T-helper 9 cell (primary cell): Measurements from ENCODE around the gene RPAP3.
A peak's percentile ranks its signal among the peaks of the same experiment; 100 is the strongest.
"Not testable (repeated sequence)": the region's sequence is repeated elsewhere in the genome, so short reads cannot be mapped to it uniquely, and the experiment has no call there.

ENCODE experiments used
- DNase-seq: peaks from one replicate; pipeline ENCODE4 v3.0.0-alpha.2; 2020

RPAP3 gene

GRCh38 chr12:47652521-47653234, 53.2 kb downstream of the RPAP3 start:
- no peak for DNase-seq

DNA sequence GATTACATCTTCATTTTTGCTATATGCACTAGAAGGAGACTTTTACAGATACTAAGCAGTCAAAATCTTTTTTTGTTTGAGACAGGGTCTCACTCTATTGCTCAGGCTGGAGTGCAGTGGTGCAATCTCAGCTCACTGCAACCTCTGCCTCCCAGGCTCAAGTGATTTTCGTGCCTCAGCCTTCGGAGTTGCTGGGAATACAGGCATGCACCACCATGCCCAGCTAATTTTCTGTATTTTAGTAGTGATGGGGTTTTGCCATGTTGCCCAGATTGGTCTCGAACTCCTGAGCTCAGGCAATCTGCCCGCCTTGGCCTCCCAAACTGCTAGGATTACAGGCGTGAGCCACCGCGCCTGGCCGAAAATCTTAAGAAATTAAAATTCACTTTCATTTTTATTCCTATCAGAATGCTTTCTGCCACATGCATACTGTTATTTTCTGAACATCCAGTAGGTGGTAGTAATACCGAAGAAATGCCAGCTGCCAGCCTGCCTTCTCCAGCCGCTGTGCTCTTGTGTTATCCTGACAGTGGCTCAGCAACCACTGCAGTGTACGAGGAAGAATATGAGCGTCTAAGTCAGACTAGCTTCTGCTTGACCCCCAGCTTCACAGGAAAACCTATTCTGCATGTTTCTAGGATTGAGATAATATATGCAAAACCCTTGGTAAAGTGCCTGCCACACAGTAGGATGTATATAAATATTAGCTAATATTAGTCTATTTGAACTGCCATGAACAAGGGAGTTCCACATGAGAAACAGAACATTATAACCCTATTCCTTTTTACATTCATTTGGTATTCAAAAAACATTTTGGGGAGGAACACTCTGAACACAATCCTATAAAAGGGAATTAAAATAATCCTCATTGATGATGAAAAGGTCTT, 54.2 kb downstream of the RPAP3 start:
- peak; percentile 9 for DNase-seq

- no peak for DNase-seq
Observed at GRCh38 chr12:47650469-47650868, 55.4 kb downstream of the RPAP3 start.

DNA sequence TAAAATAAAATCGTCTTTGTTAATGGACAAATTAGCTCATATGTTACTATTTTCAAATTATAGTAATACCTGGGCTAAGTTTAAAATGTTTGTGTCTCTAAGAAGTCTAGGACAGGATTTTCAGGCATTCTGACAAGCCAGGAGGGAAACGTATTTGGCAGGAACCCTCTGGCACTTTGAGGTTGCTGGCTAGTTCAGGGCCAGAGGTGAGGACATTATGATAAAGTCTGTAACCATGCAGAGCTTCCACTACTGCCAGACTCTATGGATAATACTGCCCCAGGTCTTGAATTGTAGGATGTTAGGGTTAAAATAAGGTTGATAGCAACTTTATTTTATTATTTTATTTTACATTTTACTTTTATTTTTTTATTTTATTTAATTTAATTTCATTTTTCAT, 56.4 kb downstream of the RPAP3 start:
- no peak for DNase-seq

DNA sequence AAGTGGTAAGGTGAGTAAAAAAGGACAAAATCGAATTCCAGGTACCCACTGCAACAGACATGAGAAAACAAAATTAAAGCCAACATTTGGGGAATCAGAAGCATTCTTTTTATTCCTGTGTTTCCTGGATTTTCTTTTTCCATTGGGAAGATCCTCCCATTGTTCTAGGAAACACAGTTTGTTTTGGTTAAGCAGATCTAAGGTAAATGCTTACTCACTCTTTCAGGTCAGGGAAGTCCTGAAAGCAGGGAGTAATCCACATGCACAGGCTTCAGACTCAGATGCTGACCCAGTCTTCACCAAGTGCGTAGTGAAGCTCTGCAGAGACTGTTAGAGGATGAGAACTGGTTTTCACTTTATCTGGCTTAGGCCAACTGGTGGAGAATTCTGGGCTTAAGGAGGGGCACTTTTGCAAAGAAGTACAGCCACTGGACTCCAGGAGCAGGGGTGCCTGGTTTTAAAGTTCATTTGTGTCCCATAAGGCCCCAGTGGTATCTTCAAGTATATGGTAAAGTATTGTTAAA, 57.7 kb downstream of the RPAP3 start:
- DNase-seq, result no peak

DNA sequence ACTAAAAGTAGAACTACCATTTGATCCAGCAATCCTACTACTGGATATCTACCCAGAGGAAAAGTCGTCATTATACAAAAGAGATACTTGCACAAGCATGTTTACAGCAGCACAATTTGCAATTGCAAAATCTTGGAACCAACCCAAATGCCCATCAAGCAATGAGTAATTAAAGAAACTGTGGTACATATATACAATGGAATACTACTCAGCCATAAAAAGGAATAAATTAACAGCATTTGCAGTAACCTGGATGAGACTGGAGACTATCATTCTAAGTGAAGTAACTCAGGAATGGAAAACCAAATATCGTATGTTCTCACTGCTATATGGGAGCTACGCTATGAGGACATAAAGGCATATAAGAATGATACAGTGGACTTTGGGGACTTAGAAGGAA, 63.5 kb downstream of the RPAP3 start:
- not testable (repeated sequence) for DNase-seq

DNA sequence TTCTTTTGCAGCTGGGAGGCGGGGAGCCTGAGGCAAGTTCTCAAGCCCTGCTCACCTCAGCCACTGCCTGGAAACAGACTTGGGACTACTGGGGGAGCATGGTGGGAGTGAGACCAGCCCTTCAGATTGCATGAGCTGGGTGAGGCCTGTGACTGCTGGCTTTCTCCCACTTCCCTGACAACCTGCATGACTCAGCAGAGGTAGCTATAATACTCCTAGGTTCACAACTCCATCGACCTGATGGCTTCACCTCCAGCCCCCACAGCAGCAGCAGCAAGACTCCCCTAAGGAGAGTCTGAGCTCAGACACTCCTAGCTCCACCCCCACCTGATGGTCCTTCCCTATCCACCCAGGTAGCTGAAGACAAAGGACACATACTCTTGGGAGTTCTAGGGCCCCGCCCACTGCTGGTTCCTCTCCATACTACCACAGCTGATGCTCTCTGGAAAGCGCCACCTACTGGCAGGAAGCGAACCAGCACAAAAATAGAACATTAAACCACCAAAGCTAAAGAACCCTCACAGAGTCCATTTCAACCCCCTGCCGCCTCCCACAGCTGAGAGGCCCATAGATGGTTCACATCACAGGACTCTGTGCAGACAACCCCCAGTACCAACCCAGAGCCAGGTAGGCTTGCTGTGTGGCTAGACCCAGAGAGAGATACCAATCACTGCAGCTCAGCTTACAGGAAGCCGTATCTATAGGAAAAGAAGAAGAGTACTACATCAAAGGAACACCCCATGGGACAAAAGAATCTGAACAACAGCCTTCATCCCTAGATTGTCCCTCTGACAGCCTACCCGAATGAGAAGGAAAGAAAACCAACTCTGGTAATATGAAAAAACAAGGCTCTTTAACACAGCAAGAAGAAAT, 68.7 kb downstream of the RPAP3 start:
- DNase-seq, result peak; percentile 9

DNA sequence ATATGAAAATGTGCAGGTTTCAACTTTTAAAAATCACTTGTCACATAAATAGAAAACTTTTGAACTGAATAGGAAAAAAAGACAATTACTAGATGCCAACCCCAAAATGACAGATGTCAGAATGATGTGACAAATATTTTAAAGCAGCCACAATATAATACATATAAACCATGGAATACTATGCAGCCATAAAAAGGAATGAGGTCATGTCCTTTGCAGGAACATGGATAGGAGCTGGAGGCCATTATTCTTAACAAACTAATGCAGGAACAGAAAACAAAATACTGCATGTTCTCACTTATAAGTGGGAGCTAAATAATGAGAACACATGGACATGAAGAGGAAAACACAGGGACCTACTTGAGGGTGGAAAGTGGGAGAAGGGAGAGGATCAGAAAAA, 70.1 kb downstream of the RPAP3 start:
- not testable (repeated sequence) for DNase-seq

GRCh38 chr12:47634127-47634526, 71.7 kb downstream of the RPAP3 start:
- no peak for DNase-seq

GRCh38 chr12:47621960-47622359, 83.9 kb downstream of the RPAP3 start:
- DNase-seq, result no peak

DNA sequence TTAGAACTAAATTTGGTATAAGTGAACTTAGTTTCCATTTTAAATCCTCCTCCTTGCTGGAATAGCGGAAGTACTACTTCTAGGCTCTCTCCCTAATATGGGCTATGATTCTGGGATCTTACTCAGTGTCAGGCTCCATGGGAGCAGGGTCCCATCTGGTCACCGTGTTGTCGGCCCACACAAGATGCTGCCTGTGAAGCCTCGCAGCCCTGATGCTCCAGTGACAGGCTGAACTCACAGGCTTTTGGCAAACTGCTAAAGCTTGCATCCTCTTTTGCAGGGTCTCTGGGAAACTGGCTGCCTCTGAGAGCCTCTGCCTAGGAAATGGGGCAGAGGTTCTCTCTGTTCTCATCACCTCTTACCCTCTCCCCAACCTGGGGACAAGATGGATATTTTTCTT, 88.4 kb downstream of the RPAP3 start:
- no peak for DNase-seq

DNA sequence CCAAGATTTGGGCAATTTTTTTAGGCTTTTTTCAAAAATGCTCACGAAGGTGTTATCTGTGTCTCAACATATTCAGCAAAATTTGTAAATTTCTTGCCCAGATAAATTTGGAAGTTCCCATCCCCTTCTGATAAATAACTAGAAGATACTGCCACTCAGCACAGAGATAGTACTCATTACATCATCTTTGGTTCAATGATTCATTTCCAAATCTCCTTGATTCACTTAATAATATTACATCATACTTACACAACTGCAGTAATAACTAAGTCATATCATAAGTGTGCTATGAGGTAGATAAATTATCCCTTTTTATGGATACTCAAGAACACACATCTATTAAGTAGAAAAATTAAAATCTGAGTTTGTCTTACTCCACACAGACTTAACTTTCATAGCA, 89.4 kb downstream of the RPAP3 start:
- no peak for DNase-seq

GRCh38 chr12:47615711-47616110, 90.1 kb downstream of the RPAP3 start:
- DNase-seq, result no peak

DNA sequence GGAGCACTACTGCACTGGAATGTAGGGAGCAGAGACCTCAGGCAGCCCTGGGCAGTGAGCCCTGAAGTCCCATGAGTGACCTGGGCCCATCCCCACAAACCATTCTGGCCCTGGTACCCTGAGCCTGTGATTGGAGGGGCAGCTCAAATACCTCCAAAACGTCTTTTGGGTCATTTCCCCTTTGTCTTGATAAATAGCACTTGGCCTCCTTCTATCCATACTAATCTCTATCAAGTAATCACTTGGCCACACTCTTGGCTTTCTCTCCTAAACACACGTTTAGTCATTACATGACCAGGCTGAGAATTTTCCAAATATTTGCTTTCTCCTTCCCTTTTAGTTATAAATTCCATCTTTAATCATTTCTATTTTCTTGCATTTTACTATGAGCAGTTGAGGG, 91.3 kb downstream of the RPAP3 start:
- no peak for DNase-seq

GRCh38 chr12:47612953-47613352, 92.9 kb downstream of the RPAP3 start:
- no peak for DNase-seq

DNA sequence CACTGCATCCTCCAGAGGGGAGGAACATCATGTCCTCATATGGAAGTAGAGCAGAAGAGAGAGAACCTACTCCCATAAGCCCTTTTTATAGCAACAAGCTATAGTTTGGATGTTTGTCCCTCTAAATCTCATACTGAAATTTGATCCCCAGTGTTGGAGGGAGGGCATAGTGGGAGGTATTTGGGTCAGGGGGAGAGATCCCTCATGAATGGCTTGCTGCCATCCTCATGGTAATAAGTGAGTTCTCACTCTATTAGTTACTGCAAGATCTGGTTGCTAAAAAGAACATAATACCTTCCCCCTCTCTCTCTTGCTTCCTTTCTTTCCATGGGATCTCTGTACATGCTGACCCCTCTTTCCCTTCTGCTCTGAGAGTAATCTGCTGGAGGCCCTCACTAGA, 93.9 kb downstream of the RPAP3 start:
- no peak for DNase-seq
